GM23338 (cell line): ENCODE measurements around the gene CEP44. TPM values are rescaled to one million over a fixed set of nuclear protein-coding genes. Genes with fewer than 3 reads are reported as not detected.

ENCODE experiments used
- ATAC-seq: fragments of 200-7000 bp; cut with Tn5 transposase; 3 replicates; pipeline ENCODE4 v1.9.1; 2020
- DNase-seq: peaks from one replicate; pipeline ENCODE4 v3.0.0-alpha.2; 2015; ENCODE audit warnings: low spot score
- H2AFZ ChIP-seq: fragments of 200-600 bp; sonication (generic); 2 replicates; pipeline ENCODE4 v1.8.0; 2016; ENCODE audit warnings: antibody characterized with exemption, mild to moderate bottlenecking, moderate library complexity
- H3F3A ChIP-seq: fragments of 200-600 bp; sonication (generic); replicated peaks from 2 replicates; pipeline ENCODE4 v1.8.0; 2017; ENCODE audit warnings: antibody characterized with exemption, mixed run types, low read depth
- H3K27ac ChIP-seq: fragments of 200-600 bp; sonication (generic); 2 replicates; pipeline ENCODE4 v1.6.1; 2016; ENCODE audit warnings: low read depth
- H3K27me3 ChIP-seq: fragments of 200-600 bp; sonication (generic); 2 replicates; pipeline ENCODE4 v1.8.0; 2016; ENCODE audit warnings: mild to moderate bottlenecking, mixed run types, moderate library complexity; ENCODE audit not compliant: insufficient read depth
- H3K36me3 ChIP-seq: fragments of 200-600 bp; sonication (generic); 2 replicates; pipeline ENCODE4 v1.8.0; 2016; ENCODE audit warnings: mild to moderate bottlenecking; ENCODE audit not compliant: insufficient read depth
- H3K4me1 ChIP-seq: fragments of 200-600 bp; sonication (generic); 2 replicates; pipeline ENCODE4 v1.8.0; 2016; ENCODE audit warnings: mild to moderate bottlenecking, moderate library complexity; ENCODE audit not compliant: insufficient read depth
- H3K4me2 ChIP-seq: fragments of 200-600 bp; sonication (generic); 2 replicates; pipeline ENCODE4 v1.7.1; 2017; ENCODE audit warnings: mixed run types
- H3K4me3 ChIP-seq: fragments of 200-600 bp; sonication (generic); 2 replicates; pipeline ENCODE4 v1.6.1; 2016; ENCODE audit warnings: mixed run types
- H3K79me2 ChIP-seq: fragments of 200-600 bp; sonication (generic); replicated peaks from 2 replicates; pipeline ENCODE4 v1.8.0; 2017; ENCODE audit warnings: mild to moderate bottlenecking; ENCODE audit not compliant: insufficient read depth
- H3K9me2 ChIP-seq: fragments of 200-600 bp; sonication (generic); 2 replicates; pipeline ENCODE4 v1.8.0; 2017; ENCODE audit not compliant: insufficient read depth
- H4K20me1 ChIP-seq: fragments of 200-600 bp; sonication (generic); replicated peaks from 2 replicates; pipeline ENCODE4 v1.8.0; 2017; ENCODE audit warnings: mild to moderate bottlenecking; ENCODE audit not compliant: insufficient read depth
- H3K27ac Mint-ChIP-seq: 2 replicates; pipeline ENCODE4 v1.8.0; 2020; ENCODE audit warnings: inconsistent platforms, mild to moderate bottlenecking, moderate library complexity, mixed read lengths
- H3K27me3 Mint-ChIP-seq: 3 replicates; pipeline ENCODE4 v1.8.0; 2022; ENCODE audit warnings: low read depth, mild to moderate bottlenecking, moderate library complexity, mixed read lengths, inconsistent platforms; ENCODE audit not compliant: insufficient read depth, poor library complexity
- H3K36me3 Mint-ChIP-seq: 3 replicates; pipeline ENCODE4 v1.8.0; 2021; ENCODE audit warnings: low read depth, mild to moderate bottlenecking, inconsistent platforms, moderate library complexity, mixed read lengths
- H3K4me1 Mint-ChIP-seq: 3 replicates; pipeline ENCODE4 v1.8.0; 2020; ENCODE audit warnings: mild to moderate bottlenecking, inconsistent platforms, mixed read lengths
- H3K4me3 Mint-ChIP-seq: 3 replicates; pipeline ENCODE4 v1.8.0; 2021; ENCODE audit warnings: moderate library complexity, mild to moderate bottlenecking, inconsistent platforms, mixed read lengths
- H3K9me3 Mint-ChIP-seq: 3 replicates; pipeline ENCODE4 v1.8.0; 2020; ENCODE audit warnings: moderate library complexity, mild to moderate bottlenecking, inconsistent platforms, mixed read lengths
- CREB1 ChIP-seq: fragments of 250-450 bp; sonication (Bioruptor Pico); IDR thresholded peaks from 2 replicates; pipeline ENCODE4 v1.5.0; 2020; ENCODE audit warnings: low read depth, mild to moderate bottlenecking, moderate library complexity
- CTCF ChIP-seq, 2 experiments: fragments of 200-600 bp in 1 of 2; sonication (generic) in 1 of 2; conservative IDR thresholded peaks; 2 replicates each; pipeline versions ENCODE4 v1.5.1 to v1.6.1; 2016 to 2017; ENCODE audit warnings: antibody characterized with exemption in 2 of 2, low read depth in 2 of 2, mild to moderate bottlenecking in 2 of 2, moderate library complexity in 1 of 2
- ETS1 ChIP-seq: IDR thresholded peaks from 2 replicates; pipeline ENCODE4 v1.6.1; 2016; ENCODE audit warnings: antibody characterized with exemption
- JUNB ChIP-seq: IDR thresholded peaks from one replicate; pipeline ENCODE4 v1.6.1; 2016; ENCODE audit warnings: antibody characterized with exemption; ENCODE audit not compliant: unreplicated experiment
- POLR2AphosphoS5 ChIP-seq: IDR thresholded peaks from 2 replicates; pipeline ENCODE4 v1.6.1; 2016; ENCODE audit warnings: antibody characterized with exemption, low read depth
- STAT1 ChIP-seq: IDR thresholded peaks from one replicate; pipeline ENCODE4 v1.6.1; 2016; ENCODE audit warnings: antibody characterized with exemption; ENCODE audit not compliant: unreplicated experiment
- ZNF114 ChIP-seq: fragments of 250-450 bp; sonication (Bioruptor Pico); IDR thresholded peaks from 2 replicates; pipeline ENCODE4 v1.5.0; 2020; ENCODE audit warnings: mild to moderate bottlenecking, moderate library complexity
- ZNF331 ChIP-seq: fragments of 250-450 bp; sonication (Bioruptor Pico); IDR thresholded peaks from 2 replicates; pipeline ENCODE4 v1.5.0; 2020; ENCODE audit warnings: low read depth, mild to moderate bottlenecking, moderate library complexity
- ZNF462 ChIP-seq: fragments of 250-450 bp; sonication (Bioruptor Pico); IDR thresholded peaks from 2 replicates; pipeline ENCODE4 v1.5.0; 2020; ENCODE audit warnings: mild to moderate bottlenecking, moderate library complexity
- polyA plus RNA-seq: library from polyadenylated mRNA; unstranded; fragments of >200 nt; fragmentation: Nextera tagmentation; extraction: Ambion mirVana; gene quantifications from 2 replicates; pipeline ENCODE4 v1.2.1, GENCODE V29; 2016
- total RNA-seq: library from RNA; depleted of rRNA; stranded (reverse); fragments of >200 nt; shearing (Covaris generic); gene quantifications from 2 replicates; pipeline ENCODE4 v1.2.3, GENCODE V29; 2014

Gene CEP44
- total and polyA plus RNA-seq, 2 experiments from 2014 or later, result 12.1 to 17.4 TPM

- peak overlapping the region; percentile 23; the same call in 1 of the 2 replicates for H2AFZ ChIP-seq
These were observed 86.3 kb downstream of the CEP44 start for GRCh38 chr4:174369985-174370384.

More at GRCh38 chr4:174369985-174370384, 86.3 kb downstream of the CEP44 start:
- Histone ChIP-seq H3K27me3 (no peaks in the 10 kb centered on the region), H3K9me2 (no peaks in the 10 kb centered on the region; the same call in 1 of the 2 replicates), H4K20me1 (no peaks in the 10 kb centered on the region), H3F3A (no peaks in the 10 kb centered on the region), H3K4me3 (no peak overlapping the region), H3K4me2 (no peak overlapping the region), H3K4me1 (peaks cover 14% of the 10 kb centered on the region), H3K27ac (no peak overlapping the region), H3K36me3 (no peaks in the 10 kb centered on the region), H3K79me2 (no peaks in the 10 kb centered on the region)
- H3K27ac Mint-ChIP-seq, result no peak overlapping the region
- no peak for ATAC-seq
- H3K4me3 Mint-ChIP-seq, result no peak overlapping the region
- no peak for DNase-seq
- TF ChIP-seq POLR2AphosphoS5 (no peak), ETS1 (no peak), CTCF (conservative IDR thresholded peaks at IDR 0.05; ENCODE audit: low read depth in 2 of 2) (no peak), CREB1 (CRISPR knock-in tag) (no peak), ZNF331 (CRISPR knock-in tag) (no peak), ZNF114 (CRISPR knock-in tag) (no peak), ZNF462 (no peak), JUNB (no peak), STAT1 (no peak)
- no peaks in the 10 kb centered on the region for H3K27me3 Mint-ChIP-seq
- H3K4me1 Mint-ChIP-seq, result peaks cover 6% of the 10 kb centered on the region
- H3K36me3 Mint-ChIP-seq, result peaks cover 22% of the 10 kb centered on the region; the same call in 2 of the 3 replicates
- H3K9me3 Mint-ChIP-seq, result peaks cover 31% of the 10 kb centered on the region; the same call in 2 of the 3 replicates
